Mesodermal cell (in vitro differentiated cells): ENCODE results near the gene FXYD1.
"Not testable (repeated sequence)": the region's sequence is repeated elsewhere in the genome, so short reads cannot be mapped to it uniquely, and the experiment has no call there.

Experiments
- H3K27ac ChIP-seq: 2 replicates; pipeline ENCODE4 v1.7.0; 2013; ENCODE audit warnings: mild to moderate bottlenecking, low read depth, low read length, moderate library complexity; ENCODE audit not compliant: severe bottlenecking
- H3K36me3 ChIP-seq: 2 replicates; pipeline ENCODE4 v1.7.1; 2013; ENCODE audit warnings: mild to moderate bottlenecking, low read length, moderate library complexity; ENCODE audit not compliant: control insufficient read depth, insufficient read depth
- H3K4me1 ChIP-seq: one replicate; pipeline ENCODE4 v1.7.1; 2013; ENCODE audit warnings: mild to moderate bottlenecking, low read length; ENCODE audit not compliant: insufficient read depth, control insufficient read depth, poor library complexity, severe bottlenecking
- H3K4me3 ChIP-seq: 2 replicates; pipeline ENCODE4 v1.7.0; 2013; ENCODE audit warnings: low read length, control low read depth, mild to moderate bottlenecking; ENCODE audit not compliant: insufficient read depth, poor library complexity, severe bottlenecking; ENCODE audit errors: extremely low read depth
- H3K9me3 ChIP-seq: 2 replicates; pipeline ENCODE4 v1.7.1; 2013; ENCODE audit warnings: mild to moderate bottlenecking, low read length, moderate library complexity; ENCODE audit not compliant: control insufficient read depth
- WGBS, 2 experiments: methylation state at CpG; one replicate each; pipeline ENCODE4 v1.1.5; 2013; ENCODE audit warnings: missing lambda C conversion rate in 2 of 2; ENCODE audit not compliant: insufficient coverage in 2 of 2; 5-methylcytosine and 5-hydroxymethylcytosine counted together

FXYD1 gene

DNA sequence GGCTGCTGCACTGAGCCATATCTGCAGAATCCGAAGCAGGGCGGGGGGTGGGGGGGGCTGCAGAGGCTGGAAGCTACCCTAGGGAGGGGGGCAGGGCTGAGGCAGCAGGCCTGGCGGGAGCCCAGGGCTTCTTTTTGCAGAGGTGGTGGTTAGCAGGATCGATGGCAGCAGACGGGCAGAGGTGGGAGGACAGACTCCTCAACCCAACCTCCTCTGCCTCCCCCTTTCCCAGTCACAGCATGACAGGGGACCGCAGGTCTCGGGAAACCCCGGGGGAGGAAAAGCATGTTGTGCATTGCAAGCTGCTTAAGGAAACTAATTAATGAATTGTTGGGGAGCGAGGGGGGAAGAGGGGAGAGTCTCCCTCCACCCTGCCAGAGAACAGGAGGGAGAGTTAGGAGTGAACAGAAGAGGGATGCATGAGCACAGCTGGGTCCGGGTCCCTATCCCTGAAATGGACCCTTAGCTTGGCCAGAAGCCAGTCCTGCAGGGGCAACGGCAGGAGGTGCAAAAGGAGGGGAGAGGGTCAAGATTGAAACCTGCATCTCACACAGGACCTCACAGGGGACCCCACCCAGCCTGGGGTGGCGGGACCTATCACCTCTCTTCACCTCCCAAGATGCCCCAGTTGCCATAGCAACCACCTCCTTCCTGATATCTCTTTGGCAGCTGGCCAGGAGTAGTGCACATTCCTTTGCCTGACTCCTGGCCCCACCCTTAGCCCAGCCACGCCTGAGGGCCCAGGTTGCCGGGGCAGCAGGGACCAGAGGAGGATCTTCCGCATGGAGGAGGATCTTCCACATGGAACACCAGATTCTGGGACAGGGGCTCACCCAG is 6.2 kb downstream of the FXYD1 start:
- no peaks in the 10 kb centered on the region for H3K36me3 ChIP-seq
- no peak overlapping the region for H3K27ac ChIP-seq
- H3K4me1 ChIP-seq: peaks cover 13% of the 10 kb centered on the region
- H3K4me3 ChIP-seq: no peak overlapping the region
- H3K9me3 ChIP-seq: no peaks in the 10 kb centered on the region
- 23 to 26% methylated on average over 6 to 7 of the region's 15 CpGs for WGBS, 2 experiments

- Histone ChIP-seq H3K4me3 (no peak overlapping the region), H3K9me3 (no peaks in the 10 kb centered on the region), H3K36me3 (no peaks in the 10 kb centered on the region), H3K27ac (no peak overlapping the region), H3K4me1 (peaks cover 10% of the 10 kb centered on the region)
- 93 to 97% methylated on average over 4 to 5 of the region's 7 CpGs for WGBS, 2 experiments
Observed at GRCh38 chr19:35146746-35147459, 8.3 kb downstream of the FXYD1 start.

DNA sequence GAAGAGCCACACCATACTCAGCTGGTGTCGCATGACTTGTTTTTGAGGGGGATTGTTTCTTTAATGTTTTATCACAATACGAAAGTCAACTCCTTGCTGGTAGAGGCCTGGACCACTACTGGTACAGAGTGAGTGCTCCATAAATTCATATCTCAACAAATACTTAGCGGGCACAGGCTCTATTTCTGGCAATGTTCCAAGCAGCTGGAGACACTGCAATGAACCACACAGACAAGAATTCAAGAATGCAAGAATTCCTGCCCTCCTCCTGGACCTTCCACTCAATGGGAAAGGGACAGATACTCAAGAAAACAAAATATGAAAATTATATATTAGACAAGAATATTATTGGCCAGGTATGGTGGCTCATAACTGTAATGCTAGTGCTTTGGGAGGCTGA is 10.8 kb downstream of the FXYD1 start:
- H3K9me3 ChIP-seq: no peaks in the 10 kb centered on the region
- H3K4me3 ChIP-seq: no peak overlapping the region
- no peaks in the 10 kb centered on the region for H3K36me3 ChIP-seq
- peaks cover 10% of the 10 kb centered on the region for H3K4me1 ChIP-seq
- WGBS, 2 experiments: 100% methylated on average over 1 of the region's 3 CpGs
- no peak overlapping the region for H3K27ac ChIP-seq

DNA sequence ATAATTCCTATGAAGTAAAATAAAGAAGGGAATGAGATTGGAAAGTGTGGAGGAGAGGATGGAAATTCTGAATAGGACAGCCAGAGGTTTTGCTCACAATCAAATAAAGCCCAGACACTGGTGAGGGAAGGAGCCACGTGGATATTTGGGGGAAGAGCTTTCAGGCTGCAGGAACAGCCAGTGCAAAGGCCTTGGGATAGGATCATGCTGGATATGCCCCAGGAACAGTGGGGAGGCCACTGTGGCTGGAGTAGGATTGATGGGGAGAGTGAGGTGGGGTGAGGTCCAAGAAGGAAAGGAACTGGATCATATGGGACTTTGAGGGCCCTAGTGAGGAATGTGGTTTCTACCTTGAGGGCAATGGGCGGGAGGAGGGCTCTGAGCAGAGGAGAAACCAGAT is 11.8 kb downstream of the FXYD1 start:
- H3K36me3 ChIP-seq: no peaks in the 10 kb centered on the region
- 80 to 82% methylated on average over 2 of the region's 2 CpGs for WGBS, 2 experiments
- no peak overlapping the region for H3K4me3 ChIP-seq
- peaks cover 5% of the 10 kb centered on the region for H3K4me1 ChIP-seq
- no peak overlapping the region for H3K27ac ChIP-seq
- H3K9me3 ChIP-seq: no peaks in the 10 kb centered on the region

DNA sequence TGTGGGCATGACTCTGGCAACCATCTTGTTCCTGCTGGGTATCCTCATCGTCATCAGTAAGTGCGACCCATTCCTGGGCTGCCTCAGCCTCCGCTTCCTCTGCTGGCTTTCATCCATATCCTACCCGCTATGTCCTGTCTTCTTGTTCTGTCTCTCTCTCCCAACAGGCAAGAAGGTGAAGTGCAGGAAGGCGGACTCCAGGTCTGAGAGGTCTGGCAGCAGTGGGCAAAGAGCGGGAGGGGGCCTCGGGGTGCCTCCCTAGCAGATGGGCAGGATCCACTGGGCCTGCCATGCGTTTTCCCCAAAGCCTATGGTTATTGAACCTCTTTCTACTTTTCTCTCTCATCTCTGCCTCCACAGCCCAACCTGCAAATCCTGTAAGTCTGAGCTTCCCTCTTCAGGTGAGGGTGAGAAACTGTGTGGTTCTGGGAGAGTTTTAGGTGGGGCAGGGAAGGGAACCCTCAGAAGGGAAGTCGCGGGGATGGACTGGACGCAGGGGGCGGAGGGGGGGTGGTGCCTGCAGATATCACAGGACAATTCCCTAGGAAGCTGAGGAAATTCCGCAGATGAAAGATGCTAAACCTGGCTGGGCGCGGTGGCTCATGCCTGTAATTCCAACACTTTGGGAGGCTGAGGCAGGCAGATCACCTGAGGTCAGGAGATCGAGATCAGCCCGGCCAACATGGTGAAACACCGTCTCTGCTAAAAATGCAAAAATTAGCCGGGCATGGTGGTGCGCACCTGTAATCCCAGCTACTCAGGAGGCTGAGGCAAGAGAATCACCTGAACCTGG is 12.8 kb downstream of the FXYD1 start:
- Histone ChIP-seq H3K27ac (no peak overlapping the region), H3K9me3 (no peaks in the 10 kb centered on the region), H3K4me3 (no peak overlapping the region), H3K36me3 (peaks cover under 1% of the 10 kb centered on the region), H3K4me1 (peaks cover 10% of the 10 kb centered on the region)
- 85 to 86% methylated on average over 17 to 18 of the region's 20 CpGs for WGBS, 2 experiments

GRCh38 chr19:35153129-35153522 is 14.5 kb downstream of the FXYD1 start:
- H3K9me3 ChIP-seq, H3K4me1 ChIP-seq, H3K27ac ChIP-seq, H3K4me3 ChIP-seq: not testable (repeated sequence)
- peaks cover 17% of the 10 kb centered on the region for H3K36me3 ChIP-seq
- WGBS, 2 experiments: 89 to 91% methylated on average over 9 to 10 of the region's 10 CpGs

GRCh38 chr19:35153701-35154524 is 15.3 kb downstream of the FXYD1 start:
- Histone ChIP-seq H3K9me3 (no peaks in the 10 kb centered on the region), H3K36me3 (peaks cover 23% of the 10 kb centered on the region)
- 2 to 3% methylated on average over 26 to 28 of the region's 36 CpGs for WGBS, 2 experiments

DNA sequence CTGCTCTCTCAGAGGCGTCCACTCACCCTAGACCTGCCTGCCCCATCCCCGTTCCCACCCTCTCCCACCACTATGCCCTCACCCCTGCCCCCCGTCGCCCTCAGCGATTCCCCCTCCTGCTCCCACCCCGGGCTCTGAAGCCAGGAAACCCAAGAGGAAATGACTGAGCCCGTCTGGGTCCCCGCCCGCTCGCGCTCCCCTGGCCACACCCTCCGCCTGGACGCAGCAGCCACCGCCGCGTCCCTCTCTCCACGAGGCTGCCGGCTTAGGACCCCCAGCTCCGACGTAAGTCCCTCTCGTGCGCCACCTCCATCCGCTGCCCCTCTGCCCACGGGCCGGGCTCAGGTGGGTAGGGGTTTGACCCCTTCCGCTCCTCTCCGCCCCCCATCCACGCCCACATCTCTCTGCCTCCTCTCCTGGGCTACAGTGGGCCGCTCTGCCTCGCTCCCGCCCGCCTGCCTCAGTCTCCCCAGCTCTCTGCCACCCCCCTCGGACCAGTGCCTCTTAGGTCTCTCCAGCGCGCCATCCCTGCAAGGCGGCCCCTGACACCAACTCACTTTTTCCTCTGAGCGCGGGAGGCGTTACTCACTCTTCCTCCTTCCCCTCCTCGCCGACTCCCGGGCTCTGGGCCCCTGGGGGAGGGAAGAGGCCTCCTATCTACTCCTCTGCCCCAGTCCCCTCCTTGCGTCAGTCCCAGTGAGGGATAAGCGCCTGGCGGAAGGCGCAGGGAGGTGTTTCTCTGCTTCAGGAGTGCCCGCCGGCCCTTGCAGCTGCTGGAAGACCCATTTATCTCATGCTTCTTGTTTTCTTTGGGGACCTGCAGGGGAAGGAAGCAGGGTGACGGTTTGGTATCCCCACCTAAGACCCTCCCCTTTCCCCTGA is 16.1 kb downstream of the FXYD1 start, which contains the start of gene FXYD5:
Gene FXYD5 (plus strand): TSS at position 211 of the 882 bp plus-strand sequence. CDS start 816 bp downstream, outside the sequence.
- H3K4me3 ChIP-seq: peak within 1 kb of the TSS; percentile 66
- H3K9me3 ChIP-seq: no peaks in the 10 kb centered on the region
- peak within 1 kb of the TSS; percentile 43 for H3K27ac ChIP-seq
- H3K4me1 ChIP-seq: peaks cover 10% of the 10 kb centered on the region
- H3K36me3 ChIP-seq: peaks cover 31% of the 10 kb centered on the region
- 0 to 2% methylated on average over 25 to 31 of the region's 49 CpGs for WGBS, 2 experiments

More at GRCh38 chr19:35153701-35154524, 15.3 kb downstream of the FXYD1 start:
- Histone ChIP-seq H3K4me3 (peak overlapping the region; percentile 66), H3K4me1 (peaks cover 10% of the 10 kb centered on the region), H3K27ac (no peak overlapping the region)

DNA sequence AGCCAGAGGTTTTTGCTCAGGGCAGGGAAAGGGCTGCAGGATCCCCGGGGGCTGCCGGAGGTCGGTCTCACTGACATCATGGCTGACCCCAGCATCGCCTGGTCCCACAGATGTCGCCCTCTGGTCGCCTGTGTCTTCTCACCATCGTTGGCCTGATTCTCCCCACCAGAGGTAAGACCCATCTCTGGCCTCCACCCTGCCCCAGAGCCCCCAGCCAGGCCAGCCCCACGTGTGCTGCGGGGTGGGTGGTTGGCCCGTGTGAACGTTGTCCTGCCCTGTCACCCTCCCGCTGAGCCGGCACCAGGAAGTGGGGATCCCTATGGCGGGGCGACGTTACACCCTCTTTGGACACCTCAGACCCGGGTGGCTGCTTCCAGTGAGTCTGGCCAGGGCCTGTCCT is 16.8 kb downstream of the FXYD1 start:
- Histone ChIP-seq H3K4me3 (peak overlapping the region; percentile 66), H3K36me3 (peaks cover 38% of the 10 kb centered on the region), H3K4me1 (peaks cover 10% of the 10 kb centered on the region), H3K9me3 (no peaks in the 10 kb centered on the region), H3K27ac (no peak overlapping the region)
- 17 to 26% methylated on average over 17 of the region's 17 CpGs for WGBS, 2 experiments
